Measurements from ENCODE around the gene GSTT2.

GSTT2 gene

DNA sequence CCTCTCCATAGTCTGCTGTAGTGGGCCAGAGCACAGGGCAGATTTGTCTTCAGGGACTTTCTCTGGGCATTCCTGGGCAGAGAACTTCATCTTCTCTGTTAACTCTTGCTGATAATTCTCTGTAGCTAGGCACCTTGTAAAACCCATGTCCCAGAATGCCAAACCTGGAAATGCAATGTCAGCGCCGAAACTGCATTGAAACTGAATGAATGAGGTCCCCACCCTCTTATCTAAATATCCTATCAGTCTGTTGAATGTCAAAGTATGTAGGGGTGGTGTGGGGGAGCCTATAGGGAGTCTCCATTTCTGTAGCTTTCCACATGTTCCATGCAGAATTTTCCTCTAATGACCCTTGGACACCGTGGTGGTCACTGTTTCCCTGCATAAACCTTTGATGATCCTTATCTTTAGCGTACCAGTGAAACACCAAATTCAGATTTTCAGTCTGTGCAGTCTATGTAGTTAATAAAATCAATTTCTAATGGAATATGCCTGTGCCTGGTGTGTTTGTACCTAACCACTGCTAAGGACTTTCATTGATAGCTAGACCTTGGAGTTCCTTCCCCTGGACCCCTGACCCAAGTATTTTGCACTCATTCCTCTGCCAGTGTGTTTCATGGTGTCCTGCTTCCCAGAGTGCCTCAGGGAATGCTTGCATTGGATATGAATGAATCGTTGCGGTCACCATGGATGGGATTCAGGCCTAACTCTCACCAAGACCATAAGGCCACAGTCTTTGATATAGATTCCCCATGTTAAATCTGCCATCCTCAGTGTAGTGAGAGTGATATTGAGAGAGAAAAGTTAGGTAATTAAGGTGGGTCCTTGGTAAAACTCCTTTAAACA is 28.7 kb downstream of the GSTT2 start:
- DNase-seq (ENCODE audit: low read depth in 4 of 4, low spot score in 1 of 4) = no peak

DNA sequence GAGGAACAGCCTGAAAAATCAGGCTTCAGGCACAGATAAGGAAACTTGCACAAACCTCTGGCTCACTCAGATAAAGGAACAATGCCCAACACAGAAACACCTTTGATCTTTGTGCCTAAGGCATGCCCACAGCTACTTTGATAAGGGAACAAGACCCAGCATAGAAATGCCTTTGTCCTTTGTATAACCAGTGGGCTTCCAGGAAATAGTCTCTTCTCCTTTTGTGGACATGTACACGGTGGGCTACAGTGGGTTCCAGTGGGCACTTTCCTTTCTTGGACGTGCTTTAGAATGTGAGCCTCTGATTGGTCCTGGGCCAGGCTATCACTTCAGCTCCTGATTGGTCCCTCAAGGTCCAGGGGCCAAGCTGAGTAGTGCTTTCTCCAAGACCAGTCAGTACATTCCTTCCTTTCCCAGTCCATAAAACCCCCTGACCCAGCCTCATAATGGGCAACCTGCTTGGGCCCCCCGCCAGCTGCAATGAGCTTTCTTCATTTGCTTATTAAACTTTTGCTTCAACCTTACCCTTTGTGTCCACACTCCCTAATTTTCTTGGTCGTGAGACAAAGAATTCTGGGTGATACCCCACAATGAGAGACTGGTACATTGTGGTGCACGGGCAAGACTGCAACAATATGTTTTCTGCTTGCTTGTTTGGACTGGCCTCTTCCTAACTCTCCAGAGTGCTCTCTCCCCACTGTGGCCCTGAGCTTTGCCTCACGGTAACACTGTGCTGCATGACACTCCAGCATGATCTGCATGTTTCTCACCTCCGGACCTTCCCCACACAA is 29.5 kb downstream of the GSTT2 start:
- no peak for DNase-seq (ENCODE audit: low read depth in 4 of 4, low spot score in 1 of 4)

GRCh38 chr22:24010018-24010391 is 30.1 kb downstream of the GSTT2 start:
- no peak for DNase-seq (ENCODE audit: low read depth in 4 of 4, low spot score in 1 of 4)

DNA sequence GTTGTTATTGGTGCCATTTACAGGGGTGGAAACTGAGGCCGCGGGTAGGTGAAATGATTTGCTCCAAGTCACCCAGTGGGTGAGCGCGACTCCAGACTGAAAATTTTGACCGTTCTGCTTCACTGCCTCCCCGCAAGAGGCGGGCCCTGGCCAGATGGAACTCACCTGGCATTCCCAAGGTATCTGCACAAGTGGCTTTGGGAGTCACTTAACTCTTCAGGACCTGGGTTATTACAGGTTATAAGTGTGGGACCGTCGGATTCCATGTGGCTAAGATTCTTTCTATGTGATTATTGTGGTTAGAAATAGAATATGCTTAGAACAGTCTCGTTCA is 31.8 kb downstream of the GSTT2 start:
- DNase-seq (ENCODE audit: low read depth in 4 of 4, low spot score in 1 of 4) = no peak

- DNase-seq (ENCODE audit: low read depth in 4 of 4, low spot score in 1 of 4) = no peak
Measured at GRCh38 chr22:24016156-24016555, 36.2 kb downstream of the GSTT2 start.

GRCh38 chr22:24021304-24021703 is 41.4 kb downstream of the GSTT2 start:
- DNase-seq (ENCODE audit: low read depth in 4 of 4, low spot score in 1 of 4) = no peak

DNA sequence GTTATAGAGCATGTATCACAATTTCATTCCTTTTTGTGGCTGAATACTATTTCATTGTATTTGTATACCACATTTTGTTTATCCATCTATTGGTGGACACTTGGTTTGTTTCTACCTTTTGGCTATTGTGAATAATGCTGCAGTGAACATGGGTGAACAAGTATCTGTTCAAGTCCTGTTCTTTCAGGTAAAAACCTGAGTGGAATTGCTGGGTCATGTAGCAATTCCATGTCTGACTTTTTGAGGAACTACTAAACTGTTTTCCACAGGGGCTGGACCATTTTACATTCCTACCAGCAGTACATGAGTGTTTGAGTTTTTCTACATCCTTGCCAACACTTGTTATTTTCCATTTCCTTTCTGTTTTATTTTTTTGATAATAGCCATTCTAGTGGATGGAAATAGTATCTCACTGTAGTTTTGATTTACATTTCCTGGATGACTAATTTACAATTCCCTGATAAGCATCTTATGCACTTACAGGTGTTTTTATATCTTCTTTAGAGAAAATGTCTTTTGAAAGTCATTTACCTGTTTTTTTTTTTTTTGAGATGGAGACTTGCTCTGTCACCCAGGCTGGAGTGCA is 43.4 kb downstream of the GSTT2 start:
- no peak for DNase-seq (ENCODE audit: low read depth in 4 of 4, low spot score in 1 of 4)

DNA sequence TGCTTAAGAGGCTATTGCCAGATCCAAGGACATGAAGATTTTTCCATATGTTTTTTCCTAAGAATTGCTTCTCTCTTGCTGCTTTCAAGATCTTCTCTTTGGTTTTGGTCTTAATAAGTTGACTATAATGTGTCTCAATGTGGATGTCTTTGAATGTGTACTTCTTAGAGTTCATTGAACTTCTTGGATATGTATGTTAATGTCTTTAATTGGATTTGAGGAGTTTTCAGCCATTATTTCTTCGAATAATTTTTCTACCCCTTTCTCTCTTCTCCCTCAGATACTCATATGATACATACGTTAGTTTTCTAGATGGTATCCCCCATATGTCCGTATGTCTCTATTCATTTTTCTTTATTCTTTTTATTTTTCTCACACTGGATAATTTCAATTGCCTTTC is 44.4 kb downstream of the GSTT2 start:
- no peak for DNase-seq (ENCODE audit: low read depth in 4 of 4, low spot score in 1 of 4)

- DNase-seq (ENCODE audit: low read depth in 4 of 4, low spot score in 1 of 4) = no peak
Measured at GRCh38 chr22:24025475-24025874, 45.5 kb downstream of the GSTT2 start.

DNA sequence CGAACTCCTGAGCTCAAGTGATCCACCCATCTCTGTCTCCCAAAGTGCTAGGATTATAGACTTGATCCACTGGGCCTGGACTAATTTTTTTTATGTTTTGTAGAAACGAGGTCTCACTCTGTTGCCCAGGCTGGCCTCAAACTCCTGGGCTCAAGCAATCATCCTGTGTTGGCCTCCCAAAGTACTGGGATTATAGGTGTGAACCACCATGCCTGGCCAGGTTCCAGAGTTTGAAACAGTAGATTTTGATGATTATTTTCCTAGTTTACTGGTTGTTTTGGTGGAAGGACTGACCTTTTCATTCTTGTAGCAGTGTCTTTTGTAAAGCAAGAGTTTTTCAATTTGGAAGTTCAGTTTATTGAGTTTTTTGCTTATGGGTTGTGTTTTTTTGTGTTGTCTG is 46.1 kb downstream of the GSTT2 start:
- no peak for DNase-seq (ENCODE audit: low read depth in 4 of 4, low spot score in 1 of 4)

GRCh38 chr22:24026733-24027132 is 46.8 kb downstream of the GSTT2 start:
- no peak for DNase-seq (ENCODE audit: low read depth in 4 of 4, low spot score in 1 of 4)

DNA sequence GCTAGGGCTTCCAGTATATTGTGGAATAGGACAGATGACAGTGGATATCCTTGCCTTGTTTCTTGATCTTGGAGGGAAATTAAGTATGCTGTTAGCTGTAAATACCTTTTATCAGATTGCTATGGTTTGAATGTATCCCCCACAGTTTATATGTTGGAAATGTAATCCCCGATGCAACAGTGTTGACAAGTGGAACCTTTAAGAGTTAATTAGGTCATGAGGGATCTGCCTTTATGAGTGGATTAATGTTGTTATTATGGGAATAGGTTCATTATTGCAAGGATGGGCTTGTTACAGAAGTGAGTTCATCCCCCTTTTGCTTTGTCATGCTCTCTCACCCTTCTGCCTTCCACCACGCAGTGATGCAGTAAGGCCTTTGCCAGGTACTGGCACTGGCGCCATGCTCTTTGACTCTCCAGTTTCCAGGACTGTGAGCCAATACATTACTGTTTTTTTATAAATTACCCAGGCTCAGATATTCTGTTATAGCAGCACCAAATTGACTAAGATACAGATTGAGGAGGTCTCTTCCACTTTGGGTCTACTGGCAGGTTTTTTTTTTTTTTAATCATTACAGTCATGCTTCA is 47.5 kb downstream of the GSTT2 start:
- no peak for DNase-seq (ENCODE audit: low read depth in 4 of 4, low spot score in 1 of 4)

DNA sequence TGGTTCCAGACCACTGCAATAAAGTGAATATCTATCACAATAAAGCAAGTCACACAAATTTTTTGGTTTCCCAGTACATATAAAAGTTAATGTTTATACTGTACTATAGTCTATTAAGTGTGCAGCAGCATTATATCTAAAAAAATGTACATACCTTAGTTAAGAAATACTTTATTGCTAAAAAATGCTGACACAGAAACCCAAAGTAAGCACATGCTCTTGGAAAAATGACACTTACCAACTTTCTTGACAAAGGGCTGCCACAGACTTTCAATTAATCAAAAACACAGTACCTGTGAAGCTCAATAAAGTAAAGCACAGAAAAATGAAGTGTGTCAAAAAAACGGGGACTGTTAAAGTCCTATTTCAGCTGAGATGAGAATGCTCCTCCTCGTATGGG is 48.1 kb downstream of the GSTT2 start:
- DNase-seq (ENCODE audit: low read depth in 4 of 4, low spot score in 1 of 4) = no peak

DNA sequence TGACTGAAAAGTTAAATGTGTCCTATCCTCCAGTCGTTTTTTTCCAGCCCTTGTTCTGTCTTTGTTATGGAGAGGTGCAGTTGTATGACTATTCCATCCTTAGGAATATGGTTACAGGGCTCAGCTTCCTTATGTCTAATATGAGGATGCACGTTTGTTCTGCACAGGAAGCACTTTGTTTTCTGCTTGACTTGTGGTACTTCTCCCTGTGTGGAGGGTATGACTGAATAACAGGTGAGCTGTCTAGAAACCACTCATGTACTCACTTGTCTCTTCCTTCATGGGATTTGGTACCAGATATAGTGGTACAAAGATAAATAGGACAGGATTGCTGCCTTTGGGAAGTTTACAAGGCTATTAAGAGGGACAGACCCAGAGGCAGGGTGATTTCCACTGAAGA is 48.6 kb downstream of the GSTT2 start:
- no peak for DNase-seq (ENCODE audit: low read depth in 4 of 4, low spot score in 1 of 4)

DNA sequence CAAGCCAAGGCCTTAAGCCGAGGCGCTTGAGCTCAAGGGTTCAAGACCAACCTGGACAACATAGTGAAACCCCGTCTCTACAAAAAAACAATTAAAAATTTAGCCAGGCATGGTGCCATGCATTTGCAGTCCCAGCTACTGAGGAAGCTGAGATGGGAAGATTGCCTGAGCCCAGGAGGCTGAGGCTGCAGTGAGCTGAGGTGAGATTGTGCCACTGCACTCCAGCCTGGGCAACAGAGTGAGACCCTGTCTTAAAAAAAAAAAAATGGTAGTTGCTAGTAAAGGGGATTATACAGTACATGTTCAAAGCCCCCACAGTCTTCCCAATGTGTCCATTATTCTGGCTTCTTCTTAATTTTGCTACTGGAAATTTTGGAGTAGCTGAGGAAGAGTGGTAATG is 49.4 kb downstream of the GSTT2 start:
- no peak for DNase-seq (ENCODE audit: low read depth in 4 of 4, low spot score in 1 of 4)

DNA sequence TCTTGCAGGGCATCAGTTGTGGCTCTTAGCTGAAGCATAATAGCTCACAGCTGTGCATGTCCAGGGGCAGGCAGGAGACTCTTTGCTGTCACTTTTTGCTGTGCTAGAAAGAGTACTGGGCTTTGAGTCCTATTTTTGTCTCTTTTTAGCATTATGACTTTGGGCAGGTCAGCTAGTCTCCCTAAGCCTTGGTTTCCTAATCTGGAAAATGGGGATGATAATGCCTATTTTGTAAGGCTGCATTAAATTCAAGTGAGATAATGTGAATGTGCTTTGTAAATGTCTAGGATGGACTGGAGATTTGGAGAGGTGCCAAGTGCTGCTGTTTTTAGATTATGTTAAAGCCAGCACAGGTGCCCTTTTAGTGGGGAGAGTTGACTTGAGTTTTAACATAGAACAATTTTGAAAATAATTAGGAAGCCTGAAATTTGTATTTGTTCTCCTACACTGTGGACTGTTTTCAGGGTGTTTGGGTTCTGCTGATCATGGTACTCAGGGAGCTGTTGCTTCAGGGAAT is 50.3 kb downstream of the GSTT2 start:
- no peak for DNase-seq (ENCODE audit: low read depth in 4 of 4, low spot score in 1 of 4)

All from stimulated activated CD4-positive, alpha-beta T cell treated with anti-CD3 and anti-CD28 coated beads, Interleukin-1b, Interleukin-23, amount 100 ng/mL, for 24 hours (primary cell).